ENCODE results near the gene THYN1. TPM values are rescaled to one million over a fixed set of nuclear protein-coding genes. Genes with fewer than 3 reads are reported as not detected.

The THYN1 gene
- total and polyA plus RNA-seq, 12 donors = 32.2 to 49.5 (median 43.4) TPM

GRCh38 chr11:134230339-134230738 is 22.8 kb downstream of the THYN1 start:
- 51 to 58% methylated on average over 4 of the region's 4 CpGs for WGBS, 2 donors
- TF ChIP-seq CTCF (IDR thresholded peaks at IDR 0.05) = no peak
- Histone ChIP-seq H3K36me3 (peaks cover 0 to 30% (median 0%) of the 10 kb centered on the region in 9 donors), H3K27ac (peak overlapping the region in 1 of 10 donors; percentile 3), H3K9me3 (no peaks in the 10 kb centered on the region), H3K4me3 (no peak overlapping the region), H3K4me1 (peaks cover 3 to 95% (median 69%) of the 10 kb centered on the region in 9 donors), H3K27me3 (no peaks in the 10 kb centered on the region)
- DNase-seq = no peak
- no peak for ATAC-seq
- intact Hi-C loops (cut with DNase I) = no loop called here

GRCh38 chr11:134229126-134229790 is 23.9 kb downstream of the THYN1 start:
- Histone ChIP-seq H3K27ac (no peak overlapping the region), H3K36me3 (peaks cover 0 to 20% (median 0%) of the 10 kb centered on the region in 9 donors), H3K4me1 (peaks cover 3 to 88% (median 67%) of the 10 kb centered on the region in 9 donors), H3K9me3 (no peaks in the 10 kb centered on the region), H3K4me3 (no peak overlapping the region), H3K27me3 (no peaks in the 10 kb centered on the region)
- 75 to 81% methylated on average over 6 of the region's 6 CpGs for WGBS, 2 donors
- intact Hi-C loops (cut with DNase I) = no loop called here
- TF ChIP-seq CTCF (IDR thresholded peaks at IDR 0.05) = no peak
- DNase-seq = no peak
- ATAC-seq = no peak

- WGBS, 2 donors = 81 to 86% methylated on average over 6 of the region's 6 CpGs
- Histone ChIP-seq H3K27me3 (no peaks in the 10 kb centered on the region), H3K36me3 (peaks cover 0 to 17% (median 0%) of the 10 kb centered on the region in 9 donors), H3K9me3 (no peaks in the 10 kb centered on the region), H3K4me1 (peaks cover 3 to 82% (median 62%) of the 10 kb centered on the region in 9 donors), H3K4me3 (no peak overlapping the region), H3K27ac (no peak overlapping the region)
- TF ChIP-seq CTCF (IDR thresholded peaks at IDR 0.05) = no peak
- DNase-seq (no peak), ATAC-seq (no peak)
- intact Hi-C loops (cut with DNase I) = no loop called here
These were observed 24.5 kb downstream of the THYN1 start for GRCh38 chr11:134228625-134229024.

- ATAC-seq (no peak), DNase-seq (no peak)
- intact Hi-C loops (cut with DNase I) = no loop called here
- 86 to 88% methylated on average over 5 of the region's 5 CpGs for WGBS, 2 donors
- H3K27me3 ChIP-seq = no peaks in the 10 kb centered on the region
- H3K36me3 ChIP-seq = peaks cover 0 to 17% (median 0%) of the 10 kb centered on the region in 9 donors
- no peak for TF ChIP-seq CTCF (IDR thresholded peaks at IDR 0.05)
- no peak overlapping the region for H3K27ac ChIP-seq
- H3K4me3 ChIP-seq = peak overlapping the region in 2 of 10 donors; percentile 68 to 71
- H3K9me3 ChIP-seq = no peaks in the 10 kb centered on the region
- H3K4me1 ChIP-seq = peaks cover 6 to 77% (median 68%) of the 10 kb centered on the region in 9 donors
These were observed 26.3 kb downstream of the THYN1 start for GRCh38 chr11:134226806-134227325.
